GM13977 (cell line): ENCODE results near the gene SLC16A2.

ENCODE experiments used
- DNase-seq: peaks from one replicate; pipeline ENCODE4 v3.0.0; 2012; ENCODE audit warnings: low spot score
- in situ Hi-C: fragments of 300-500 bp; cut with MboI; formaldehyde crosslinking; loops from one replicate; pipeline ENCODE4 v1.12.0; 2022; ENCODE audit warnings: low sequenced_read_pairs, low pct_unique_long_range_greater_than_20kb, mixed read lengths, inconsistent platforms; ENCODE audit not compliant: unreplicated experiment
- TF ChIP-seq, protein P1 (sequence below): IDR thresholded peaks from 2 replicates; pipeline ENCODE4 v1.5.1; 2012; ENCODE audit warnings: mild to moderate bottlenecking, control low read depth; ENCODE audit not compliant: insufficient read depth; ENCODE audit errors: extremely low read depth, missing control alignments

Gene SLC16A2

GRCh38 chrX:74520291-74520690, 99.0 kb downstream of the SLC16A2 start:
- DNase-seq = no peak
- in situ Hi-C loops = no loop called here
- TF ChIP-seq, protein P1, sequence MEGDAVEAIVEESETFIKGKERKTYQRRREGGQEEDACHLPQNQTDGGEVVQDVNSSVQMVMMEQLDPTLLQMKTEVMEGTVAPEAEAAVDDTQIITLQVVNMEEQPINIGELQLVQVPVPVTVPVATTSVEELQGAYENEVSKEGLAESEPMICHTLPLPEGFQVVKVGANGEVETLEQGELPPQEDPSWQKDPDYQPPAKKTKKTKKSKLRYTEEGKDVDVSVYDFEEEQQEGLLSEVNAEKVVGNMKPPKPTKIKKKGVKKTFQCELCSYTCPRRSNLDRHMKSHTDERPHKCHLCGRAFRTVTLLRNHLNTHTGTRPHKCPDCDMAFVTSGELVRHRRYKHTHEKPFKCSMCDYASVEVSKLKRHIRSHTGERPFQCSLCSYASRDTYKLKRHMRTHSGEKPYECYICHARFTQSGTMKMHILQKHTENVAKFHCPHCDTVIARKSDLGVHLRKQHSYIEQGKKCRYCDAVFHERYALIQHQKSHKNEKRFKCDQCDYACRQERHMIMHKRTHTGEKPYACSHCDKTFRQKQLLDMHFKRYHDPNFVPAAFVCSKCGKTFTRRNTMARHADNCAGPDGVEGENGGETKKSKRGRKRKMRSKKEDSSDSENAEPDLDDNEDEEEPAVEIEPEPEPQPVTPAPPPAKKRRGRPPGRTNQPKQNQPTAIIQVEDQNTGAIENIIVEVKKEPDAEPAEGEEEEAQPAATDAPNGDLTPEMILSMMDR = no peak

DNA sequence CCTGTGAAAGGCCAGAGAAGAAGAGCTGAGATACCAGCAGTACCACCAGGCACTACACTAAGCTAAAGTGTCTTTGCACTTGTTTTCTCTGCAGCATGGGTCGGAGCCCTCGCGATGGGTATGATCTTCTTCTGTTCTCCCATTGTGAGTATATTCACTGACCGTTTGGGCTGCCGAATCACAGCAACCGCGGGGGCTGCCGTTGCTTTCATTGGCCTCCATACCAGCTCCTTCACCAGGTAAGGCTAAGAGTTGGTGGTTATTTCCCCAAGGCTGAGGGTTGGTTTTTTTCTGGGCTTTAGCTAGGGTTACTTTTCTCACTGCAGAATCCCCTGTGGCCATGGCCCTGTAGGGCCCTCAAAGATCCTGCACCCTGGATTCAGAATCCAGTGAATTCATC, 99.6 kb downstream of the SLC16A2 start:
- TF ChIP-seq, protein P1 = no peak
- in situ Hi-C loops = no loop called here

DNA sequence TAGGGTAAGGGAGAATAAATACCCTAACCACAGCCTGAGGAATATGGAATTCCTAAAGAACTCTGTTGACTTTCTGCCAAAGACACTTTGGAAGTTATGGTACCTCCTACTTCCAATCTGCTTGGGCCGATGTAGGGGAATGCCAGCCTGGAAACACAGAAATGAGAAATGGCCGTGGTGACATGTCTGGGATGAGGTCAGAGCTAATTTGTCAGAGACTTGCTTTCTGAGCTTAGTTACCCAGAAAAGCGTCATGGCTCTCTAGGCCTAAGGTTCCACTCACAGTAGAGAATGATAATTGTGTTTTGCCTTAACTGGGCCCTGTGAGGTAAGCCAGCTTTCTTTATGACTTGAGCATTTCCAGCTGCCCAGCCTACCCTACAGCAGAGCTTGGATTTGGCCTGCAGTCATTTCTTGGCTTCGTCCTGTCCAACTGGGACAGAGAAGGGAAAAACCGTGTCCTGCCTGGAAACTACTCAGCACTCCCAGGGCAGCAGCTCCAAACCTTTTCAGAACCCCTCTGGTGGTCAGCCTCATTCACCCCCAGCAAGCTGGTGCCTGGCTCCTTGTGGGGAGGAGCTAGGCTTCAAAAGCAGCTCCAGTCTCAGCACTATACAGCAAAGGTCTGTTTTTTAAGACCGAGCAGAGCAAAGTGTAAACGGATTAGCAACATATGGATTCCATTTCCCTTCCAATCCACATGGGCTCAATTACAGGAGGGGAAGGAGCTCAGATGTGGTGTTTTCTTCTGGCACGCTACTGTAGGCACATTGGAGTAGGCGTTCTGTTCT, 100.9 kb downstream of the SLC16A2 start:
- no peak for DNase-seq
- in situ Hi-C loops = no loop called here

More for the DNA sequence above, 99.6 kb downstream of the SLC16A2 start:
- no peak for DNase-seq

DNA sequence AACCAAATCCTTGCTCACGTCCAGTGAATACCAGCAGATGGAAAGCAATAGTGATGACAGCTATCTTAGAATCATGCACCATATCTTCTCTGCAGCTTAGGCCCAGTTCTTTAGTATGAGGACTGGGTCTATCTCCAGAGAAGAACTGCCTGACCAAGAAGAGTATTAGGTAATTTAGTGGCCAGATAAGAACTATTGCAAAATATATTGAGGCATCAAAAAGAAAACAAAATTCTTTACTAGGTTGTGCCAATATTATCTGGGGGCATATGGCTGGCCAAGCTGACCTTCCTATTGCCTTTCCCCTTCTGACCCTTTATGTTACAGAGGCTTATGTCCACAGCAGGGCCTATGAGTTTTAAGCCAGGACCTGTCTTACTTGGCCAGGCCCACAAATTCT, 101.9 kb downstream of the SLC16A2 start:
- TF ChIP-seq, protein P1 = no peak
- DNase-seq = no peak
- in situ Hi-C loops = no loop called here

More for the DNA sequence above, 100.9 kb downstream of the SLC16A2 start:
- TF ChIP-seq, protein P1 = no peak

GRCh38 chrX:74523870-74524735, 102.8 kb downstream of the SLC16A2 start:
- in situ Hi-C loops = no loop called here
- DNase-seq = no peak
- TF ChIP-seq, protein P1 = no peak

- TF ChIP-seq, protein P1 = no peak
- DNase-seq = no peak
- in situ Hi-C loops = no loop called here
Observed at GRCh38 chrX:74525116-74525515, 103.8 kb downstream of the SLC16A2 start.
